Breast epithelium (tissue), 4 donors: ENCODE results near the gene SLC5A10. TPM values are rescaled to one million over a fixed set of nuclear protein-coding genes. Genes with fewer than 3 reads are reported as not detected.

Source experiments
- DNase-seq, 2 donors: peaks; one replicate each; pipeline ENCODE4 v3.0.0-alpha.2; 2019; ENCODE audit warnings: low spot score in 2 of 2
- H3K27ac ChIP-seq, 2 donors: fragments of 200-600 bp; sonication (generic) in 1 of 2; one replicate each; pipeline ENCODE4 v1.5.1; 2016 to 2019; ENCODE audit warnings: mild to moderate bottlenecking in 1 of 2
- H3K27me3 ChIP-seq, 2 donors: fragments of 200-600 bp; sonication (generic) in 1 of 2; one replicate each; pipeline versions ENCODE4 v1.5.1 to v1.6.0; 2017 to 2019; ENCODE audit warnings: control low read depth in 1 of 2, mild to moderate bottlenecking in 1 of 2
- H3K36me3 ChIP-seq: fragments of 200-600 bp; one replicate; pipeline ENCODE4 v1.5.1; 2019
- H3K4me1 ChIP-seq, 2 donors: fragments of 200-600 bp; sonication (generic); one replicate each; pipeline ENCODE4 v1.5.1; 2016 to 2019; ENCODE audit warnings: control low read depth in 1 of 2
- H3K4me3 ChIP-seq, 3 donors: fragments of 200-600 bp; sonication (generic); 1 replicate in 2 of 3; 2 replicates in 1 of 3; pipeline ENCODE4 v1.5.1; 2016 to 2019; ENCODE audit warnings: mild to moderate bottlenecking in 3 of 3, moderate library complexity in 2 of 3
- H3K9me3 ChIP-seq, 2 donors: fragments of 200-600 bp; sonication (generic) in 1 of 2; one replicate each; pipeline ENCODE4 v1.5.1; 2016 to 2019; ENCODE audit warnings: control low read depth in 1 of 2
- POLR2A ChIP-seq: fragments of 450-650 bp; IDR thresholded peaks from one replicate; pipeline ENCODE4 v1.6.1; 2016; ENCODE audit warnings: antibody characterized with exemption, mild to moderate bottlenecking, moderate library complexity
- POLR2AphosphoS5 ChIP-seq, 3 donors: sonication (generic); formaldehyde crosslinking; IDR thresholded peaks; one replicate each; pipeline ENCODE4 v1.6.1; 2017; ENCODE audit warnings: antibody characterized with exemption in 3 of 3
- intact Hi-C: fragments of 100-400 bp; cut with DNase I; formaldehyde crosslinking; loops from one replicate; pipeline ENCODE4 v1.15.1; 2023; ENCODE audit warnings: low total_unique reads
- total RNA-seq, 3 donors: library from RNA; depleted of rRNA; stranded (reverse); fragments of >200 nt; gene quantifications; one replicate each; pipeline ENCODE4 v1.1.0, GENCODE V29; 2016
- TF ChIP-seq, protein P1 (sequence below), 3 donors: fragments of 450-650 bp; IDR thresholded peaks; one replicate each; pipeline ENCODE4 v1.5.1; 2016 to 2017; ENCODE audit warnings: antibody characterized with exemption in 3 of 3, mild to moderate bottlenecking in 3 of 3, moderate library complexity in 3 of 3

The SLC5A10 gene
- total RNA-seq, 3 donors from 2014 or later = 0.29 TPM; not detected in 2

DNA sequence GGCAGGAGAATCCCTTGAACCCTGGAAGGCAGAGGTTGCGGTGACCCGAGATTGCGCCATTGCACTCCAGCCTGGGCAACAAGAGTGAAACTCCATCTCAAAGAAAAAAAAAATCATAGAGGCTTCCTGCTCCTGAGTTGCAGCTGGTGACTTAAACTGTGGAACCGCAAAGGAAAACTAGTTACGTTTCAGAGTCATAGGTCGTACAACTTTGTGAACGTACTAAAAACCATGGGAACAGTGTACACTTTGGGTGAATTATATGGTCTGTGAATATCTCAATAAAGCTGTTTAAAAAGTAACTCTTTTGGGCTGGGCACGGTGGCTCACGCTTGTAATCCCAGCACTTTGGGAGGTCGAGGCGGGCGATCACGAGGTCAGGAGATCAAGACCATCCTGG, 23.6 kb downstream of the SLC5A10 start:
- DNase-seq = no peak
- intact Hi-C loops = no loop called here
- Histone ChIP-seq H3K4me3 (no peak overlapping the region), H3K9me3 (no peaks in the 10 kb centered on the region), H3K27ac (no peak overlapping the region), H3K4me1 (no peaks in the 10 kb centered on the region), H3K36me3 (no peaks in the 10 kb centered on the region), H3K27me3 (no peaks in the 10 kb centered on the region)
- no peak for TF ChIP-seq POLR2A
- TF ChIP-seq, protein P1, sequence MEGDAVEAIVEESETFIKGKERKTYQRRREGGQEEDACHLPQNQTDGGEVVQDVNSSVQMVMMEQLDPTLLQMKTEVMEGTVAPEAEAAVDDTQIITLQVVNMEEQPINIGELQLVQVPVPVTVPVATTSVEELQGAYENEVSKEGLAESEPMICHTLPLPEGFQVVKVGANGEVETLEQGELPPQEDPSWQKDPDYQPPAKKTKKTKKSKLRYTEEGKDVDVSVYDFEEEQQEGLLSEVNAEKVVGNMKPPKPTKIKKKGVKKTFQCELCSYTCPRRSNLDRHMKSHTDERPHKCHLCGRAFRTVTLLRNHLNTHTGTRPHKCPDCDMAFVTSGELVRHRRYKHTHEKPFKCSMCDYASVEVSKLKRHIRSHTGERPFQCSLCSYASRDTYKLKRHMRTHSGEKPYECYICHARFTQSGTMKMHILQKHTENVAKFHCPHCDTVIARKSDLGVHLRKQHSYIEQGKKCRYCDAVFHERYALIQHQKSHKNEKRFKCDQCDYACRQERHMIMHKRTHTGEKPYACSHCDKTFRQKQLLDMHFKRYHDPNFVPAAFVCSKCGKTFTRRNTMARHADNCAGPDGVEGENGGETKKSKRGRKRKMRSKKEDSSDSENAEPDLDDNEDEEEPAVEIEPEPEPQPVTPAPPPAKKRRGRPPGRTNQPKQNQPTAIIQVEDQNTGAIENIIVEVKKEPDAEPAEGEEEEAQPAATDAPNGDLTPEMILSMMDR (IDR thresholded peaks at IDR 0.05) = no peak
- no peak for TF ChIP-seq POLR2AphosphoS5 (IDR thresholded peaks at IDR 0.05)

DNA sequence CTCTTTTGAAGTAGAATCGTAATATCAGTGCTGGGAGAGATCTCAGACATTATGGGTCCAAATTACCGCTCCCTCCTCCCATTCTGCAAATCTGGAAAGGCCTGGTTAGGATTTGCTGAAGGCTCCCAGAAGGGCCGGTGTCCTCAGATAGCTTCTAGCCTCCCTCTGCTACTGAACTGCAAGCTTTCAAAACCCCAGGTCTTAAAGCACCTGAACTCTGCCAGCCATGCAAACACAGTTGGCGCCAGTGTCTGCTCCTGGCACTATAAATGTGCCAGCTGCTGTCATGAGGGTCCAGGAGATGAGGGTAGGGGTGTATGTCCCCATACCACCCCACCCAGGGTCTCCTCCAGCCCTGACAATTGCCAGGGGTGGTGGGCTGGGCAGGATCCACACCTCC, 24.2 kb downstream of the SLC5A10 start:
- no peak for DNase-seq
- intact Hi-C loops = no loop called here
- Histone ChIP-seq H3K9me3 (no peaks in the 10 kb centered on the region), H3K36me3 (no peaks in the 10 kb centered on the region), H3K27me3 (no peaks in the 10 kb centered on the region), H3K27ac (no peak overlapping the region), H3K4me3 (no peak overlapping the region), H3K4me1 (no peaks in the 10 kb centered on the region)
- TF ChIP-seq POLR2AphosphoS5 (IDR thresholded peaks at IDR 0.05) (no peak), POLR2A (no peak)
- TF ChIP-seq, protein P1 (IDR thresholded peaks at IDR 0.05) = no peak

GRCh38 chr17:18977021-18977420, 25.1 kb downstream of the SLC5A10 start:
- H3K36me3 ChIP-seq = no peaks in the 10 kb centered on the region
- no peaks in the 10 kb centered on the region for H3K4me1 ChIP-seq
- no peaks in the 10 kb centered on the region for H3K27me3 ChIP-seq
- TF ChIP-seq POLR2A (no peak), POLR2AphosphoS5 (IDR thresholded peaks at IDR 0.05) (no peak)
- TF ChIP-seq, protein P1 (IDR thresholded peaks at IDR 0.05) = no peak
- H3K27ac ChIP-seq = no peak overlapping the region
- H3K9me3 ChIP-seq = no peaks in the 10 kb centered on the region
- H3K4me3 ChIP-seq = no peak overlapping the region
- intact Hi-C loops = no loop called here
- no peak for DNase-seq

DNA sequence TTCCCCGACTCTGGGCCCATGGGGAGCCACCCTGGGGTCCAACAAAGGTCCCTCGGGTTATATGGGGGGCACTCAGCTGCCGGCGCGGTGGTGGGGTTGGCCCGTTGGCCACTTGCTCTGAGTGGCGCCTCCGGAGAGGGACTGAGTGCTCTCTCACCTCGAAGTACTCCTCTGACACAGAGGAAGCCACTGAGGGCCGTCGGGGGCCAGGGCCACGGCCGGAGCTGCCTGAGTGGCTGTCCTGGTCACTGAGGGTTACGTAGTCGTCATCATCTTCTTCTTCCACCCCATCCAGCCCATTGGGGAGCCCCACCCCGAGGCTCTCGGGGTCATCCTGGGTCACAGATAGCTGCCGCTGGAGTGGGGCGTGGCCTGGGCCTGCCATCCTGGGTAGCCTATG, 25.7 kb downstream of the SLC5A10 start:
- TF ChIP-seq, protein P1 (IDR thresholded peaks at IDR 0.05) = no peak
- TF ChIP-seq POLR2AphosphoS5 (IDR thresholded peaks at IDR 0.05) (no peak), POLR2A (no peak)
- no peak overlapping the region for H3K4me3 ChIP-seq

DNA sequence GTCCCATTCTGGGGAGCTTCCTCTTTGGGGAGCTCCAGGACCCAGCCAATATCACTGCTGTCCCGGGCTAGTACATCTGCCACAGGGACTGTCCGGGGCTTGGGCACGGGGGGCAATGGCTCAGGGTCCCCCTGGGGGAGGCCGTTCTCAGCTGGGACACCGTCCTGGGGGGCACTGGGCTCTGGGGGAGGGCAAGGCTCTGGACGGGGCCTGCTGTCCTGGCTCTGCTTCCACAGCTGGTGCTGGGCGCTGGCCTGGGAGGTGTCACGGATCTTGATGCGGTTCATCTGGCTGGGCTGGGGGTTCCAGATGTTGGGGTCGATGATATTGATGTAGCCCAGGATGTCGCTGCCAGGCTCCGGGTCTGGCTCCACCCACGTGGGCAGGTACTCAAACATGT, 26.1 kb downstream of the SLC5A10 start:
- no peak for DNase-seq
- intact Hi-C loops = no loop called here
- no peaks in the 10 kb centered on the region for H3K9me3 ChIP-seq
- H3K4me3 ChIP-seq = no peak overlapping the region
- H3K27me3 ChIP-seq = no peaks in the 10 kb centered on the region
- H3K36me3 ChIP-seq = no peaks in the 10 kb centered on the region
- TF ChIP-seq POLR2AphosphoS5 (IDR thresholded peaks at IDR 0.05) = no peak
- no peaks in the 10 kb centered on the region for H3K4me1 ChIP-seq
- H3K27ac ChIP-seq = no peak overlapping the region

More for the DNA sequence above, 25.7 kb downstream of the SLC5A10 start:
- DNase-seq = no peak
- no peaks in the 10 kb centered on the region for H3K27me3 ChIP-seq
- H3K27ac ChIP-seq = no peak overlapping the region
- H3K36me3 ChIP-seq = no peaks in the 10 kb centered on the region
- intact Hi-C loops = no loop called here
- H3K9me3 ChIP-seq = no peaks in the 10 kb centered on the region
- no peaks in the 10 kb centered on the region for H3K4me1 ChIP-seq

DNA sequence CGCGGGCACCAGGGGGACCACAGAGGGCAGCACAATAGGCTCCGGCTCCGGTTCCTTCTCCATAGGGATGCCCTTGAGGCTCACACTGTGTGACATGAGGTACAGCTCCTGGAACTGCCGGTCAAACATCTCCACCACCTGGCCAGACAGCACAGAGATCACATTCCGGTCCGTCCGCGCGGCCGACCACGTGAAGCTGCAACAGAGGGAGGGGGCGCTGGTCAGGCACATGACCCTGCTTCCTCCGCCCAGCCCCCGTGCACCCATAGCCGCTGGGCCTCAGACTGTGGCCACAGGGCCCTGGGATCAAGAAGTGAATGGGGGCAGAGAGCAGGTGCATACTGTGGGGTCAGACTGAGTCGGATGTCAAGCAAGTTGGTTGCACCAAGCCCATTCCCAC, 26.7 kb downstream of the SLC5A10 start:
- Histone ChIP-seq H3K4me3 (no peak overlapping the region), H3K36me3 (no peaks in the 10 kb centered on the region), H3K27me3 (no peaks in the 10 kb centered on the region), H3K9me3 (no peaks in the 10 kb centered on the region), H3K4me1 (no peaks in the 10 kb centered on the region), H3K27ac (no peak overlapping the region)
- no peak for DNase-seq
- TF ChIP-seq POLR2A (no peak), POLR2AphosphoS5 (IDR thresholded peaks at IDR 0.05) (no peak)
- TF ChIP-seq, protein P1 (IDR thresholded peaks at IDR 0.05) = no peak
- intact Hi-C loops = no loop called here
